MM.1S (cell line): ENCODE data around the gene KRCC1.

Experiments used
- DNase-seq: peaks from one replicate; pipeline ENCODE4 v3.0.0-alpha.2; 2015
- H2AFZ ChIP-seq: fragments of 300-600 bp; sonication (generic); 2 replicates; pipeline ENCODE4 v1.6.0; 2016; ENCODE audit warnings: antibody characterized with exemption, low read length
- H3F3A ChIP-seq: fragments of 300-600 bp; sonication (generic); 2 replicates; pipeline ENCODE4 v1.6.1; 2016; ENCODE audit warnings: mild to moderate bottlenecking, antibody characterized with exemption, low read length, moderate library complexity, mixed read lengths; ENCODE audit not compliant: insufficient read depth
- H3K27ac ChIP-seq: fragments of 300-600 bp; sonication (generic); 2 replicates; pipeline ENCODE4 v1.5.1; 2016; ENCODE audit warnings: mild to moderate bottlenecking, low read length
- H3K27me3 ChIP-seq: fragments of 300-600 bp; sonication (generic); replicated peaks from 2 replicates; pipeline ENCODE4 v1.6.0; 2016; ENCODE audit warnings: low read length; ENCODE audit not compliant: insufficient read depth
- H3K36me3 ChIP-seq: fragments of 300-600 bp; sonication (generic); replicated peaks from 2 replicates; pipeline ENCODE4 v1.6.1; 2016; ENCODE audit warnings: mild to moderate bottlenecking, low read length, mixed read lengths; ENCODE audit not compliant: insufficient read depth
- H3K4me1 ChIP-seq: fragments of 300-600 bp; sonication (generic); 2 replicates; pipeline ENCODE4 v1.6.1; 2016; ENCODE audit warnings: low read length, mixed read lengths
- H3K4me2 ChIP-seq: fragments of 300-600 bp; sonication (generic); 2 replicates; pipeline ENCODE4 v1.6.0; 2016; ENCODE audit warnings: low read depth, low read length
- H3K4me3 ChIP-seq: fragments of 300-600 bp; sonication (generic); 2 replicates; pipeline ENCODE4 v1.5.1; 2016; ENCODE audit warnings: low read length, mixed read lengths
- H3K79me2 ChIP-seq: fragments of 300-600 bp; sonication (generic); 2 replicates; pipeline ENCODE4 v1.6.1; 2016; ENCODE audit warnings: mixed run types, low read length, mixed read lengths
- H3K9ac ChIP-seq: fragments of 300-600 bp; sonication (generic); 2 replicates; pipeline ENCODE4 v1.6.1; 2016; ENCODE audit warnings: low read length, mixed read lengths
- H3K9me2 ChIP-seq: fragments of 300-600 bp; sonication (generic); replicated peaks from 2 replicates; pipeline ENCODE4 v1.6.1; 2016; ENCODE audit warnings: mild to moderate bottlenecking, low read length, mixed read lengths; ENCODE audit not compliant: insufficient read depth
- H3K9me3 ChIP-seq: fragments of 300-600 bp; sonication (generic); replicated peaks from 2 replicates; pipeline ENCODE4 v1.6.1; 2016; ENCODE audit warnings: mild to moderate bottlenecking, low read length, mixed read lengths; ENCODE audit not compliant: insufficient read depth
- H4K20me1 ChIP-seq: fragments of 300-600 bp; sonication (generic); 2 replicates; pipeline ENCODE4 v1.6.1; 2016; ENCODE audit warnings: mild to moderate bottlenecking, low read length, moderate library complexity, mixed read lengths; ENCODE audit not compliant: insufficient read depth
- CTCF ChIP-seq: fragments of 300-600 bp; sonication (generic); IDR thresholded peaks from 2 replicates; pipeline ENCODE4 v1.5.1; 2016; ENCODE audit warnings: antibody characterized with exemption, low read length, mixed read lengths
- EZH2 ChIP-seq: fragments of 300-600 bp; sonication (generic); optimal IDR thresholded peaks from 2 replicates; pipeline ENCODE3; 2017; ENCODE audit warnings: low read depth, mild to moderate bottlenecking, antibody characterized with exemption, low read length, mixed read lengths
- EZH2phosphoT487 ChIP-seq: fragments of 300-600 bp; sonication (generic); IDR thresholded peaks from 2 replicates; pipeline ENCODE4 v1.6.1; 2018; ENCODE audit warnings: antibody characterized with exemption, low read length

The KRCC1 gene

GRCh38 chr2:88053296-88053695, 2.3 kb downstream of the KRCC1 start:
- Histone ChIP-seq H3F3A (no peaks in the 10 kb centered on the region), H3K4me1 (peaks cover 11% of the 10 kb centered on the region; the same call in 1 of the 2 replicates), H3K79me2 (peaks cover 23% of the 10 kb centered on the region), H3K4me3 (no peak overlapping the region), H3K27me3 (no peaks in the 10 kb centered on the region), H3K27ac (no peak overlapping the region), H3K9me3 (no peaks in the 10 kb centered on the region), H3K9me2 (no peaks in the 10 kb centered on the region), H3K4me2 (no peak overlapping the region), H4K20me1 (no peaks in the 10 kb centered on the region), H3K36me3 (no peaks in the 10 kb centered on the region), H2AFZ (no peak overlapping the region), H3K9ac (no peak overlapping the region)
- TF ChIP-seq CTCF = no peak
- DNase-seq = no peak

- DNase-seq = no peak
- no peaks in the 10 kb centered on the region for H3K9me3 ChIP-seq
- H2AFZ ChIP-seq = no peak overlapping the region
- H3F3A ChIP-seq = no peaks in the 10 kb centered on the region
- H3K9ac ChIP-seq = no peak overlapping the region
- H3K4me1 ChIP-seq = peaks cover 11% of the 10 kb centered on the region; the same call in 1 of the 2 replicates
- no peak overlapping the region for H3K4me2 ChIP-seq
- peaks cover 23% of the 10 kb centered on the region for H3K79me2 ChIP-seq
- H3K27ac ChIP-seq = no peak overlapping the region
- no peaks in the 10 kb centered on the region for H3K9me2 ChIP-seq
- H3K4me3 ChIP-seq = no peak overlapping the region
- TF ChIP-seq CTCF = no peak
- TF ChIP-seq EZH2 = no peak
- no peak for TF ChIP-seq EZH2phosphoT487
- no peaks in the 10 kb centered on the region for H3K27me3 ChIP-seq
- no peaks in the 10 kb centered on the region for H4K20me1 ChIP-seq
- H3K36me3 ChIP-seq = no peaks in the 10 kb centered on the region
Measured at GRCh38 chr2:88051792-88052191, 3.8 kb downstream of the KRCC1 start.

- Histone ChIP-seq H3F3A (no peaks in the 10 kb centered on the region), H3K4me1 (peaks cover 5% of the 10 kb centered on the region; the same call in 1 of the 2 replicates), H3K4me2 (no peak overlapping the region), H3K9ac (no peak overlapping the region), H3K4me3 (no peak overlapping the region), H3K9me3 (no peaks in the 10 kb centered on the region), H3K36me3 (no peaks in the 10 kb centered on the region), H2AFZ (no peak overlapping the region), H3K27me3 (no peaks in the 10 kb centered on the region), H3K27ac (no peak overlapping the region), H3K79me2 (peaks cover 14% of the 10 kb centered on the region), H4K20me1 (no peaks in the 10 kb centered on the region), H3K9me2 (no peaks in the 10 kb centered on the region)
- no peak for DNase-seq
- TF ChIP-seq CTCF = no peak
- TF ChIP-seq EZH2phosphoT487 = no peak
- no peak for TF ChIP-seq EZH2
Measured at GRCh38 chr2:88049622-88050021, 6.0 kb downstream of the KRCC1 start.
